ENCODE results near the gene ATP6V1G1.

ATP6V1G1 gene

DNA sequence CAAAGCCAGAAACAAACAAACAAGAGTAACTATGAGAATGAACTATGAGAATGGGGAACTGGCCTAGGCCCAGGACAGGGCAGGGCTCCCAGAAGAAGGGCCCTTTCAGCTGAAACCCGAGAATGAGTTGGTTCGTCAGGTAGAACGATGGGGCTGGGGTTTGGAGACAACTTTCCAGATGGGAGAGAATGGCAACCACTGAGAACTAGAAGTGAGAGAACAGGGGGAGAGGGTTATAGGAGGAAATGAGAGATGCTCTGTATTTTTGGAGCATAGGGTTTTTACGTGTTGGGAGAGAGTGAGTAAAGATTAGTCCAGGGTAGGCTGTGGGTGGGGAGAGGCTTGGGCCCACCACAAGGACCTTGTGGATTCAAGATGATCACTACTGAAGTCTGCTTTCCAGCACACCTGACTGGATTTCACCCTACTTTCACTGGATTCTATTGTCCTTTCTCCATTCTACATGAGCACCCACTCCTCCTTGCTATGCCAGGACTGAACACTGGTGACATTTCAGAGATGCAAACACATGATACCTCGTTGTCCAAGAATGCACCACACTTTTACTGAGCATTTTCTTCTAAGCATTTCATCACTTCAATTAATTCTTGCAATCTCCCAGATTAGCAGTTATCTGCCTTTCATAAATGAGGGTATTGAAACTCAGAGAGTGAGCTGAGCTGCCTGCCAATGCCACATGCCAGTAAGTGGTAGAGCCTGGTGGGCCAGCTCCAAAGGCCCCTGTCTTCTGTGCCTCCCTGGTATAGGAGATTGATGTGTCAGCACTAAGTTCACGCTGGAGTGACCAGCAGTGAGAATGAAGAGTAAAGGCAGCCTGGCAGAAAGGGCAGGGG, 20.3 kb downstream of the ATP6V1G1 start:
- in situ Hi-C loops (cut with HindIII; ENCODE audit: low pct_unique_long_range_greater_than_20kb, low sequenced_read_pairs) = no loop called here
- TF ChIP-seq JUND (IDR thresholded peaks at IDR 0.05; ENCODE audit: low read depth) = no peak
- peak in 1 of 2 experiments; percentile 46 for DNase-seq (ENCODE audit: low read depth in 1 of 2, low spot score in 1 of 2)

DNA sequence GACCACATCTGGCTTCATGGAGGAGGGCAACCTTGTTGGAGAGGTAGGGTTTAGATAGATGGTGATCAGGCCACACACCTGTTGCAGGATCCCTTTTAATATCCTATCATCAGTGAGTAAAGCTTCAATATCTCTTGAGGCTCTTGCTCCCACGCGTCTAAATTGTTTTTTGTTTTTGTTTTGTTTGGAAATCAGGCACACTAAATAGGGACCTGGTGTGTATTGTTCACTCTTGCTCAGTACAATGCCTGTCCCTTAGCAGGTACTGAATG, 20.9 kb downstream of the ATP6V1G1 start:
- no peak for TF ChIP-seq JUND (IDR thresholded peaks at IDR 0.05; ENCODE audit: low read depth)
- in situ Hi-C loops (cut with HindIII; ENCODE audit: low pct_unique_long_range_greater_than_20kb, low sequenced_read_pairs) = no loop called here
- no peak for DNase-seq (ENCODE audit: low read depth in 1 of 2, low spot score in 1 of 2)

DNA sequence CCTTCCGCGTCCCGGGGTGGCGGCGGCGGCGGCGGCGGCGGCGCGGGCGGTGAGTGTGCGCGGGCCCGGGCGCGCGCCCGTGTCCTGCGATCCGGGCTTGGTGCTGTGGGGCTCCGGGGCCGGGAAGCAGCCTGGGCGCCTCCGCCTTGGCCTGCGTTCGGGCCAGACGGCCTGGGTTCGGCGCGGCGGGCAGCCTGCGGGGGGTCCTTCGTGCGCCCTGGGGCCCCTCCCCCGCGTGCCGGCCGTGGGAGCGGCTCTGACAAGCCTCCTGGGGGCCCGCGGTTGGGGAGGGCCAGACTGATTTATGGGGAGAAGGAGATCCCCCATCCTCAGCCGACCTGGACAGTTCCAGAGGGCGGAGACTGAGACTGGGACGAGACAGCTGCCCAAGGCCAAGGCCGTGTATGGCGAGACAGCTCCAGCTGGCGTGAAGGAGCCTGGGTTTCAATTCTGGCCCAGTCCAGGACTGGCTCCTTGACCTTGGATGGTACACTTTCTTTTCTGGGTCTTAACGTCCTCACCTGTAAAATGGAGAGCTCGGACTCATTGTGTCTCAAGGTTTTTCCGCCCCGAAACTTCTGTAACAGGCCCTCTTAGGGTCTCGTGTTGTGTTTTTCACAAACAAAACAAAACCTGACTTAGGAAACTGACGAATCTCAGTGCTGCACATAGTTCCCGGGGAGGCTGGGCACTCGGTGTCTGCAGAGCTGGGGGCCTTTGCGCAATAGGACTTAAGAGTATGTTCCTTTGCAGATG, 24.1 kb downstream of the ATP6V1G1 start:
- peak; percentile 55 to 90 for DNase-seq (ENCODE audit: low read depth in 1 of 2, low spot score in 1 of 2)
- in situ Hi-C loops (cut with HindIII; ENCODE audit: low pct_unique_long_range_greater_than_20kb, low sequenced_read_pairs) = no loop called here

DNA sequence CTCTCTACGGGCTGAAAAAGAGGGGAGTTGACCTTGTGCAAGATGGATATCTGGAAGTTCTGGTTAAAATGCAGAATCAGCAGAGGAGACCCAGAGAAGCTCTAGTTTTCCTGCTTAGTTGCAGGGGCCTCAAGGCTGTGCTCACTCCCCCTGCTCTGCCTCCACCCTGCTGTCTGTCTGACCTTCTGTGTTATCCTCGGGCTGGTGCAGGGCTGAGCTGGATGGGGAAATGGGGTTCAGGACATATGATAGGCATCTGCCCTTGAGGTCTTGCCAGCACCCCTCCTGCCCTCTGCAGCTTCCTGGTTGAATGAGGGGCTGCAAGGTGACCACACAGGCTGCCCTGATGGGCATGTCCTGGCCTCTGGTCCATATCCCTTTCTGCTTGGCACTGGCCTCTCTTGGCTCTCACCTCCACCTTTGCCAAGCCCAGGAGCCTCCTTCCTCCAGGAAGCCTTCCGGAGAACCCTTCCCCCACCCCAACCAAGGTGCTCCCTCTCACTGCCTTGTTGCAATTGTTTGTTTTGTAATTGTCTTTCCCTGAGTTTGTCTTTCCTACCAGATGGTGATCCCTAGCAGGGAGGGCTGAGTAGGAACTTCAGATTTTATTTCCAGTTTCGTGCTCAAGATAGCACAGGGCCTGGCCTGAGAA, 24.8 kb downstream of the ATP6V1G1 start:
- no peak for TF ChIP-seq JUND (IDR thresholded peaks at IDR 0.05; ENCODE audit: low read depth)
- in situ Hi-C loops (cut with HindIII; ENCODE audit: low pct_unique_long_range_greater_than_20kb, low sequenced_read_pairs) = no loop called here
- DNase-seq (ENCODE audit: low read depth in 1 of 2, low spot score in 1 of 2) = peak in 1 of 2 experiments; percentile 80

More for the DNA sequence above, 24.1 kb downstream of the ATP6V1G1 start:
- TF ChIP-seq JUND (IDR thresholded peaks at IDR 0.05; ENCODE audit: low read depth) = no peak

DNA sequence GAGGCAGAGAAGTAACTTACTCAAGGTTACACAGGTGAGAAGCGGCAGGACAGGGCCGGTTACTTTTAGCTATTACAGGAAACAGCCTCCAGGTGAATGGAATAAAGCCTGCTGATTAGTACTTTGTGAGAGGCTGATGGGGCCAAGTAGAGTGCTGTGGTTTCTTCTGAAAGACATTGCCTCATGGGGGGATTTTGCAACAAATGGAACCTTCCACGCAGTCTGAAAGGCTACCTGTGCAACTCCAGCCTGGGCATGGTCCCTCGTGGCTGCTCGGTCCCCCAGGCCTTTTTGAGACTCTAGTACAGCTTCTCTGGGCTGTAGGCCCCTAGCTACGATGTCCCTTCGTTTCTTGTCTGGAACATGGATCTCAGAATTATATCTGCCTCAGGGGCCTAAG, 25.5 kb downstream of the ATP6V1G1 start:
- in situ Hi-C loops (cut with HindIII; ENCODE audit: low pct_unique_long_range_greater_than_20kb, low sequenced_read_pairs) = no loop called here
- no peak for TF ChIP-seq JUND (IDR thresholded peaks at IDR 0.05; ENCODE audit: low read depth)
- peak in 1 of 2 experiments; percentile 60 for DNase-seq (ENCODE audit: low read depth in 1 of 2, low spot score in 1 of 2)

DNA sequence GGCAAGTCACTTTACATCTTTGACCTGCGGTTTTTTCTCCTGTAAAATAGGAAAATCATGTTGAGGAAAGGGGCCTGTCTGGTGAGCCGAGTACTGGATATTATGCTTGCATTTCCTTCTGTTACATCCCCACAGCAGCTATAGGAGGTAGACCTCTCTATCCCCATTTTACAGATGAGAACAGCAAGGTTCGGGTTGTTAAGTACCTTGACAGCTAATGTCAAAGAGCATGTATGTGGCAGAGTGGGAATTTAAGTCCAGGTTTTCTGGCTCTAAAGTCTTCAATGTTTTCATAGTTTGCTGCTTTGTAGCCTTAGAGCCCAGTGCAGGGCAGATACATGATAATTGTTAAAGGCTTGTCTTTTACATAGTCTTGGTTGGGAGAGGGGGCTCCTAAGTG, 26.4 kb downstream of the ATP6V1G1 start:
- no peak for TF ChIP-seq JUND (IDR thresholded peaks at IDR 0.05; ENCODE audit: low read depth)
- in situ Hi-C loops (cut with HindIII; ENCODE audit: low pct_unique_long_range_greater_than_20kb, low sequenced_read_pairs) = no loop called here

DNA sequence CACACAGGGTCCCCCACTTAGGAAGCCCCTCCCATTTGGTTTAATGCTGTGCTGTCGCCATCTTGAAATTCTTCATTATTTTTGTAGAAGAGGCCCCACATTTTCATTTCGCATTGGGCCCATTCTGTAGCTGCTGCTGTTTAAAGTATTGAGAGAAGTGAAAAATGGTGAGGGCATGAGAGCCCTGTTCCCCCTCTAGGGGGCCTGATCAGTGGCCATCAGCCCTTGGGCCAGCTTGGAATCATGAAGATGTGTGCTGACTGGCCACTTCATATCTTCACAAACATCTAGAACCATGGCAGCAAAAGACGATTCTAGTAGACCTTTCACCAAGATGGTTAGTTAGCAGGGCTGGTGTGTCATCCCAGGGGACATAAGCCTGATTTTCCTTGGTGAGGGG, 26.8 kb downstream of the ATP6V1G1 start:
- in situ Hi-C loops (cut with HindIII; ENCODE audit: low pct_unique_long_range_greater_than_20kb, low sequenced_read_pairs) = no loop called here
- TF ChIP-seq JUND (IDR thresholded peaks at IDR 0.05; ENCODE audit: low read depth) = no peak
- no peak for DNase-seq (ENCODE audit: low read depth in 1 of 2, low spot score in 1 of 2)

More for the DNA sequence above, 26.4 kb downstream of the ATP6V1G1 start:
- no peak for DNase-seq (ENCODE audit: low read depth in 1 of 2, low spot score in 1 of 2)

DNA sequence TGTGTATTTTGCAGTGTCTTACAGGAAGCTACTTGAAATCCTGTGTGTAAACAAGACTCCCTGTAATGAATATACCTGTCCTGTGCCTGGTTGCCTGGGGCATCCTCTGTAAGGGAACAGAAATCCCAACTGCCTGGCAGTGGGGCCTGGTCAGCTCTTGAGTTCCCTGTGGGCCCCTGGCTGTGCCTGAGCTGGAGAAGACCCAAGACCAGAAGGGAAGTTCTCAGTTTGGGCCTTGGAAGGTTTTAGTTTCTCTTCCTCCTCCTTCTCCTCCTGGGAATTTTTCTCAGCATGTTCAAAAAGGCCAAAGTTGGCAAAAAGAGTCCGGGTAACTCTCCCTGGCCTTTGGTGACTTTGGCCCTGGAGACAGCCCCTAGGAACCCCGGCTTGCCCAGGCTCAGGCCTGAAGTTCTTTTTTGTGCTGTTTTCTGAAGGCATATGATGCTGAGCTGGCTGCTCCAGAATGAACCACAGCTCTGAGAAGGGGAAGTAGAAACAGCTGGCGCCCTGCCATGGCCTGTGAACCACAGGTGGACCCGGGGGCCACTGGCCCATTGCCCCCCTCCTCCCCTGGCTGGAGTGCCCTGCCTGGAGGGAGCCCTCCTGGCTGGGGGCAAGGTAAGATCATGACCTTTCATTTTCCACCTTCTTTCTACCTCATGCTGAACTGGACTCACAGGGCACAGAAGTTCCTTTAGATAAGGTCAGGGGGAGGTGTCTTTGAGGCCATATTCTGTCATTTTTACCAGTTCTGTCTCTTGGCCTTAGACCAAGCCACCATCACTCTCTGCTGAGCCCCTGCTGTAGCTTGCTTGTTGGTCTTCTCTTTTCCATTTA, 29.3 kb downstream of the ATP6V1G1 start:
- DNase-seq (ENCODE audit: low read depth in 1 of 2, low spot score in 1 of 2) = peak; percentile 47 to 95
- TF ChIP-seq JUND (IDR thresholded peaks at IDR 0.05; ENCODE audit: low read depth) = no peak
- in situ Hi-C loops (cut with HindIII; ENCODE audit: low pct_unique_long_range_greater_than_20kb, low sequenced_read_pairs) = no loop called here

DNA sequence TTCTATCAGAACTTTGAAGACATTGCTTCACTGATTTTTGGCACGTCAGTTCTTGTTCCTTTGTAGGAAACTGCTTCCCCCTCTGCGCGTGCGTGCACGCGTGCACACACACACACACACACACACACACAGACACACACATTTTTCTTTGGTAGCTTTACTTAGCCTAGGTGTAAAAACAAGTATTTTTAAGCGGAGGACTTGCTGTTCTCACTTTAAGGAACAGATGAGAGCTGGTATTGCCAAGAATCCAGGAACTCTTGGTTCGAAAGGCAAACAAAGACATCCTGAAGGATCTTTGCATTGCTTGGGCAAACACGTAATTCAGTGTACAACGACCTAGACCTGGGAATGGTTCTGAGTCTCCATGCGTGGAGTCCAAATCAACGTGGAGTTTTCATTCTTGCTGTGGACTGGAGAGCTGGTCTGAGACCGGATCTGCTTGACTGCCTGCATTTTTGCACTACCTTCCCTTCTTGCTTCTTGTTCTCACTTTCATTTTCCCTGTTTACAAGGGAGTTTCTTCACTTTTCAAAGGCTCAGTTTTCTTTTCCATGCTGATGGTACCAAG, 31.7 kb downstream of the ATP6V1G1 start:
- TF ChIP-seq JUND (IDR thresholded peaks at IDR 0.05; ENCODE audit: low read depth) = peak; percentile 60
- in situ Hi-C loops (cut with HindIII; ENCODE audit: low pct_unique_long_range_greater_than_20kb, low sequenced_read_pairs) = no loop called here
- peak; percentile 67 to 99 for DNase-seq (ENCODE audit: low read depth in 1 of 2, low spot score in 1 of 2)

DNA sequence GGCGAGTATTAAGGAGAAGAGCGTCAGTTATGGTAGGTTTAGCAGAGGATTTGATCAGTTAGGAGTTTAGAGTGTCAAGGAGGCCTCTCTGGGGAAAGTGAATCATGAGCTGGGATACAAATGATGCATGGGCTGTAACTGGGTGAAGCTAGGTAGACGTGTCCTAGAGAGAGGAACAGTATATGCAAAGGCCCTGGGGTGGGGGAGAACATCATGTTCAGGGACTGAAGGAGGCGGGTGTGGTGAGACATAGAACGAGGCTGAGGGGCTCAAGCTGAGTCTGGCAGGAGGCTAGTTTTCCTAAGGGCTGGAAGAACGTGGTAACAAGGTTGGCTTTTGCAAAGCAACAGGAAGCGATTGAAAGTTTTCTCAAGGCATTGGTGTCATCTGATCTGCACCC, 34.0 kb downstream of the ATP6V1G1 start:
- DNase-seq (ENCODE audit: low read depth in 1 of 2, low spot score in 1 of 2) = no peak

DNA sequence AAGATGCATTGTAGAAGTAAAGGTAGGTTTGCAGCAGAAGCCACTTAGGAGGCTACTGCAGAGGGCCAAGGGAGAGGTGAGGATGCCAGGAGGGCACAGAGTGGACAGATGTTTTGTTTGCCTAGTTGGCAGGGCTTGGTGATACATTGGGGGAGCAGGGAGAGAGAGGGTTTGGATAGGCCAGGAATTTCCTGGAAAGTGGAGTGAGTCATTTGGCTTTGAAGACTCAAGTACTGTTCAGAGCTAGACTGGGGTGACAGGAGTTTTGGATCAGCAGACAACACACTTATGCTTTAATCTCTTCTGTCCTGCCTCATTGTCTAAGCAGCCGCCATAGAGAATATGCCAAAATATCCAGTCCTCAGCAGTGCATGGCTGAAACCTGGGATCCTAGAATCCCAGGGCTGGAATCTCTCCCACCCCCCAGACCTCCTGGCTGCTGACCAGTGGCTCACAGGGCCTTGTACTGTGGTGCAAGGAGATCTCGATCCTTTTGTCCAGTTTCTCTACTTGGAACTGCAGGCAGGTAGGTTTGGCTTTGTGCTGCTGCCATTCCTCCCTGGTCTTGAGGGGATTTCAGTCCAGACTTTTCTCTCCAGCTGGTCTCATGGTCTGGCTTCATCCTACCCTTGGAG, 34.5 kb downstream of the ATP6V1G1 start:
- in situ Hi-C loops (cut with HindIII; ENCODE audit: low pct_unique_long_range_greater_than_20kb, low sequenced_read_pairs) = no loop called here
- DNase-seq (ENCODE audit: low read depth in 1 of 2, low spot score in 1 of 2) = peak in 1 of 2 experiments; percentile 44
- TF ChIP-seq JUND (IDR thresholded peaks at IDR 0.05; ENCODE audit: low read depth) = no peak

More for the DNA sequence above, 34.0 kb downstream of the ATP6V1G1 start:
- in situ Hi-C loops (cut with HindIII; ENCODE audit: low pct_unique_long_range_greater_than_20kb, low sequenced_read_pairs) = no loop called here
- TF ChIP-seq JUND (IDR thresholded peaks at IDR 0.05; ENCODE audit: low read depth) = no peak
